Measurements from ENCODE around the gene NTM. TPM values are rescaled to one million over a fixed set of nuclear protein-coding genes. Genes with fewer than 3 reads are reported as not detected.

Gene NTM
- total RNA-seq, 1 experiment from 2014 or later: 9.9 TPM

GRCh38 chr11:131471976-131472375 lies 101.6 kb downstream of the NTM start:
- Histone ChIP-seq H3T11ph (ENCODE audit: low read length) (no peak overlapping the region), H2BK120ac (ENCODE audit: low read depth, low read length, poor library complexity, severe bottlenecking) (no peak overlapping the region), H4K5ac (ENCODE audit: insufficient read length, low read depth, low read length) (no peak overlapping the region), H3K23ac (ENCODE audit: insufficient read length, low read depth, low read length) (no peak overlapping the region), H4K8ac (replicated peaks; ENCODE audit: insufficient read length, low read depth, low read length) (no peak overlapping the region), H3K4ac (ENCODE audit: low read depth, low read length) (no peak overlapping the region), H2BK15ac (ENCODE audit: low read depth, low read length) (no peak overlapping the region), H3K27me3 (ENCODE audit: insufficient read depth, low read length) (no peaks in the 10 kb centered on the region), H3K23me2 (ENCODE audit: insufficient read length, low read depth, low read length, poor library complexity, severe bottlenecking) (no peaks in the 10 kb centered on the region), H2BK12ac (ENCODE audit: insufficient read length, low read depth, low read length) (no peak overlapping the region), H2AFZ (ENCODE audit: low read length) (no peak overlapping the region), H4K20me1 (ENCODE audit: control insufficient read depth, insufficient read depth, insufficient read length) (no peaks in the 10 kb centered on the region), H3K9ac (ENCODE audit: extremely low read depth, insufficient read length, low read length) (no peak overlapping the region), H3K18ac (ENCODE audit: insufficient read length, low read depth, low read length) (no peak overlapping the region), H2BK20ac (ENCODE audit: low read depth, low read length, poor library complexity, severe bottlenecking) (no peak overlapping the region), H3K4me1 (ENCODE audit: insufficient read depth, low read length) (peaks cover 3% of the 10 kb centered on the region; the same call in 1 of the 2 replicates), H3K79me2 (ENCODE audit: insufficient read depth, low read length) (no peaks in the 10 kb centered on the region), H3K14ac (ENCODE audit: insufficient read depth, low read length) (no peak overlapping the region), H3K4me2 (ENCODE audit: insufficient read depth, insufficient read length, low read length) (no peak overlapping the region), H2BK5ac (ENCODE audit: insufficient read length, low read length) (no peak overlapping the region), H3K56ac (ENCODE audit: insufficient read length, low read depth, low read length) (no peak overlapping the region), H3K79me1 (ENCODE audit: insufficient read depth, low read depth, low read length, poor library complexity, severe bottlenecking) (no peaks in the 10 kb centered on the region), H2AK5ac (ENCODE audit: insufficient read length, low read length) (no peak overlapping the region), H3K27ac (ENCODE audit: insufficient read length, low read depth, low read length) (no peak overlapping the region), H3K9me3 (ENCODE audit: control insufficient read depth, low read depth, low read length) (no peaks in the 10 kb centered on the region), H4K91ac (ENCODE audit: insufficient read length, low read depth, low read length) (no peak overlapping the region)
- Mint-ChIP-seq H3K27me3 (ENCODE audit: low read depth) (no peaks in the 10 kb centered on the region; the same call in 1 of the 2 replicates), H3K4me3 (no peak overlapping the region), H3K4me1 (peaks cover 25 to 28% of the 10 kb centered on the region in 2 experiments), H3K9me3 (no peaks in the 10 kb centered on the region), H3K36me3 (ENCODE audit: insufficient read depth in 1 of 3, low read depth in 3 of 3) (no peaks in the 10 kb centered on the region), H3K27ac (no peak overlapping the region)
- no peak for TF ChIP-seq CTCF (conservative IDR thresholded peaks at IDR 0.05)
- no CpG with 5 or more reads among the region's 3 CpGs for WGBS (ENCODE audit: extremely low coverage, insufficient read length, low lambda C conversion rate)
- no peak for DNase-seq
